DOHH2 (cell line): Measurements from ENCODE around the gene CCDC34.

Experiments used
- CTCF ChIP-seq: fragments of 200-600 bp; sonication (generic); IDR thresholded peaks from one replicate; pipeline ENCODE4 v1.5.1; 2014; ENCODE audit warnings: antibody characterized with exemption, mild to moderate bottlenecking, low read depth, low read length; ENCODE audit not compliant: poor library complexity, severe bottlenecking
- EZH2phosphoT487 ChIP-seq: fragments of 200-600 bp; sonication (generic); IDR thresholded peaks from 2 replicates; pipeline ENCODE4 v1.6.1; 2017; ENCODE audit warnings: borderline replicate concordance, mild to moderate bottlenecking, antibody characterized with exemption, low read length, moderate library complexity, mixed read lengths

GRCh38 chr11:27391331-27392015 is 28.5 kb upstream of the CCDC34 start:
- TF ChIP-seq CTCF (no peak), EZH2phosphoT487 (no peak)
